ENCODE data around the gene ATP9B.

GRCh38 chr18:79178113-79178531 is 108.9 kb downstream of the ATP9B start:
- TF ChIP-seq CTCF (IDR thresholded peaks at IDR 0.05) (no peak), POLR2A (IDR thresholded peaks at IDR 0.05) (no peak)

Measured in right lobe of liver (tissue), 4 donors.